Neuron (in vitro differentiated cells): ENCODE results near the gene CCDC28A.

Source experiments
- H2AFZ ChIP-seq: one replicate; pipeline ENCODE4 v1.6.1; 2013; ENCODE audit warnings: low read depth, mild to moderate bottlenecking, inconsistent platforms, low read length, moderate library complexity
- H3K27me3 ChIP-seq: one replicate; pipeline ENCODE4 v1.6.1; 2013; ENCODE audit warnings: low read length; ENCODE audit not compliant: insufficient read depth
- H3K36me3 ChIP-seq: one replicate; pipeline ENCODE4 v1.6.1; 2013; ENCODE audit warnings: low read length; ENCODE audit not compliant: insufficient read depth
- H3K4me1 ChIP-seq: one replicate; pipeline ENCODE4 v1.6.1; 2013; ENCODE audit warnings: low read length; ENCODE audit not compliant: insufficient read depth
- H3K4me3 ChIP-seq: 2 replicates; pipeline ENCODE4 v1.5.1; 2013; ENCODE audit warnings: mild to moderate bottlenecking, low read length, moderate library complexity
- H3K9me3 ChIP-seq: one replicate; pipeline ENCODE4 v1.6.1; 2013; ENCODE audit warnings: low read length

The CCDC28A gene

GRCh38 chr6:138772596-138773176 is 883 bp upstream of the CCDC28A start:
- peaks cover 18% of the 10 kb centered on the region for H3K4me1 ChIP-seq
- H3K9me3 ChIP-seq, result no peaks in the 10 kb centered on the region
- peak overlapping the region; percentile 87 for H2AFZ ChIP-seq
- H3K4me3 ChIP-seq, result peak overlapping the region; percentile 68
- H3K36me3 ChIP-seq, result peaks cover 3% of the 10 kb centered on the region
- no peaks in the 10 kb centered on the region for H3K27me3 ChIP-seq

- no peaks in the 10 kb centered on the region for H3K9me3 ChIP-seq
- H3K27me3 ChIP-seq, result no peaks in the 10 kb centered on the region
- peak overlapping the region; percentile 87 for H2AFZ ChIP-seq
These were observed 801 bp downstream of the CCDC28A start for GRCh38 chr6:138774370-138774769.

GRCh38 chr6:138776659-138777058 is 3.1 kb downstream of the CCDC28A start:
- H3K36me3 ChIP-seq, result peaks cover 10% of the 10 kb centered on the region

More at GRCh38 chr6:138774370-138774769, 801 bp downstream of the CCDC28A start:
- peak overlapping the region; percentile 68 for H3K4me3 ChIP-seq
- H3K4me1 ChIP-seq, result peaks cover 18% of the 10 kb centered on the region
- peaks cover 3% of the 10 kb centered on the region for H3K36me3 ChIP-seq

GRCh38 chr6:138778331-138778730 is 4.8 kb downstream of the CCDC28A start:
- no peaks in the 10 kb centered on the region for H3K9me3 ChIP-seq
- H2AFZ ChIP-seq, result no peak overlapping the region
- H3K4me3 ChIP-seq, result no peak overlapping the region

More at GRCh38 chr6:138776659-138777058, 3.1 kb downstream of the CCDC28A start:
- no peak overlapping the region for H3K4me3 ChIP-seq
- no peaks in the 10 kb centered on the region for H3K27me3 ChIP-seq
- H3K9me3 ChIP-seq, result no peaks in the 10 kb centered on the region
- no peak overlapping the region for H2AFZ ChIP-seq
- peaks cover 18% of the 10 kb centered on the region for H3K4me1 ChIP-seq

GRCh38 chr6:138782243-138782642 is 8.7 kb downstream of the CCDC28A start:
- no peak overlapping the region for H3K4me3 ChIP-seq
- H3K27me3 ChIP-seq, result no peaks in the 10 kb centered on the region
- H3K9me3 ChIP-seq, result no peaks in the 10 kb centered on the region
- no peak overlapping the region for H2AFZ ChIP-seq
- no peaks in the 10 kb centered on the region for H3K4me1 ChIP-seq
- H3K36me3 ChIP-seq, result peaks cover 25% of the 10 kb centered on the region

More at GRCh38 chr6:138778331-138778730, 4.8 kb downstream of the CCDC28A start:
- Histone ChIP-seq H3K27me3 (no peaks in the 10 kb centered on the region), H3K4me1 (peaks cover 6% of the 10 kb centered on the region), H3K36me3 (peaks cover 17% of the 10 kb centered on the region)

GRCh38 chr6:138785079-138785478 is 11.5 kb downstream of the CCDC28A start:
- Histone ChIP-seq H3K36me3 (peaks cover 26% of the 10 kb centered on the region), H2AFZ (no peak overlapping the region), H3K9me3 (no peaks in the 10 kb centered on the region), H3K27me3 (no peaks in the 10 kb centered on the region), H3K4me3 (no peak overlapping the region), H3K4me1 (no peaks in the 10 kb centered on the region)

GRCh38 chr6:138785980-138786379 is 12.4 kb downstream of the CCDC28A start:
- Histone ChIP-seq H3K4me1 (no peaks in the 10 kb centered on the region), H3K4me3 (no peak overlapping the region), H3K36me3 (peaks cover 28% of the 10 kb centered on the region), H3K9me3 (no peaks in the 10 kb centered on the region), H3K27me3 (no peaks in the 10 kb centered on the region), H2AFZ (no peak overlapping the region)

- no peaks in the 10 kb centered on the region for H3K27me3 ChIP-seq
- H3K4me3 ChIP-seq, result no peak overlapping the region
- no peak overlapping the region for H2AFZ ChIP-seq
- no peaks in the 10 kb centered on the region for H3K9me3 ChIP-seq
- H3K4me1 ChIP-seq, result no peaks in the 10 kb centered on the region
- peaks cover 19% of the 10 kb centered on the region for H3K36me3 ChIP-seq
These were observed 13.6 kb downstream of the CCDC28A start for GRCh38 chr6:138787138-138787537.

- H3K4me1 ChIP-seq, result peaks cover 24% of the 10 kb centered on the region
- H2AFZ ChIP-seq, result no peak within 1 kb of the TSS
- H3K4me3 ChIP-seq, result no peak within 1 kb of the TSS
- no peaks in the 10 kb centered on the region for H3K9me3 ChIP-seq
- H3K27me3 ChIP-seq, result no peaks in the 10 kb centered on the region
- no peaks in the 10 kb centered on the region for H3K36me3 ChIP-seq
These were observed 22.4 kb downstream of the CCDC28A start, which contains the start of gene ECT2L for GRCh38 chr6:138795809-138796603. Gene ECT2L (plus strand): TSS chr6:138796087. CDS start chr6:138813275, 17,188 bp downstream.

- Histone ChIP-seq H3K9me3 (no peaks in the 10 kb centered on the region), H3K27me3 (no peaks in the 10 kb centered on the region), H3K36me3 (no peaks in the 10 kb centered on the region), H3K4me1 (peaks cover 24% of the 10 kb centered on the region), H3K4me3 (no peak overlapping the region), H2AFZ (no peak overlapping the region)
These were observed 23.2 kb downstream of the CCDC28A start for GRCh38 chr6:138796771-138797170.

- Histone ChIP-seq H3K4me1 (peaks cover 24% of the 10 kb centered on the region), H3K27me3 (no peaks in the 10 kb centered on the region), H3K9me3 (no peaks in the 10 kb centered on the region), H3K36me3 (no peaks in the 10 kb centered on the region), H2AFZ (no peak overlapping the region), H3K4me3 (no peak overlapping the region)
These were observed 24.4 kb downstream of the CCDC28A start for GRCh38 chr6:138797806-138798446.

GRCh38 chr6:138800377-138801150 is 27.0 kb downstream of the CCDC28A start:
- no peaks in the 10 kb centered on the region for H3K9me3 ChIP-seq
- H3K27me3 ChIP-seq, result no peaks in the 10 kb centered on the region
- H2AFZ ChIP-seq, result peak overlapping the region; percentile 91
- H3K4me3 ChIP-seq, result no peak overlapping the region
- H3K4me1 ChIP-seq, result peaks cover 24% of the 10 kb centered on the region
- H3K36me3 ChIP-seq, result no peaks in the 10 kb centered on the region
